HG02759 (cell line): ENCODE data around the gene GPR132.
A peak's percentile ranks its signal among the peaks of the same experiment; 100 is the strongest.
"Not testable (repeated sequence)": the region's sequence is repeated elsewhere in the genome, so short reads cannot be mapped to it uniquely, and the experiment has no call there.

ENCODE experiments used
- ATAC-seq: cut with Tn5 transposase; IDR thresholded peaks from one replicate; pipeline ENCODE4 v1.9.1; 2021; ENCODE audit warnings: mild to moderate bottlenecking, moderate library complexity; ENCODE audit not compliant: unreplicated experiment

The GPR132 gene

DNA sequence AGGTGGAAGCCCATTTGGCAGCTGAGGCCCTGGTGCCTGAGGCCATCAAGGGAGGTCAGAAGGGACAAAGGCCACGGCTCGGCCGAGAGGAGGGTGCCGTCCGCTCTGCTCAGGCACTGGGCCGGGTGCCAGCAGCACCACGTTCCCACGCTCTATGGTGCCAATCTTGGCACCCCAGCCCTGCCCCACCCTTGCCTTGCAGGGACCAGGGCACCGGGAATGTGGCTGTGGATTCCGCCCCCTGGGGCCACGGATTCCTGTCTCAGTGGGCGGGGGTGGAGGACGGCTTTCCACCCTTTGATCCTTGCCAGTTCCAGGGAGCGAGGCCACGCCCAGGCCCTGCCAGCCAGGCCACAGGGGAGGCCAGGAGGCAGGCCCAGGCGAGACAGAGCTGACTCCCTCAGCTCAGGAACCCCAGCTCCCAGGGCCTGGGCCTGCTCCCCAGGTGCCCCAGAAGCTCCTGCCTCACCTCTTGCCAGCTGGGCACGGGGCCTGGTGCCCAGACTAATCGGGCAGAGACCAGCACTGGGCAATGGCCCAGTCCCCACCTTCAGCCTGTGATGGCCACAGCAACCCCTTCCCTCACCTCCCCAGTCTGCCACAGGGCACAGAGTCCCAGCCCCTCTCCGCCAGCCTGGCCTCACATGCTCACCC, 26.4 kb upstream of the GPR132 start:
- no peak for ATAC-seq

DNA sequence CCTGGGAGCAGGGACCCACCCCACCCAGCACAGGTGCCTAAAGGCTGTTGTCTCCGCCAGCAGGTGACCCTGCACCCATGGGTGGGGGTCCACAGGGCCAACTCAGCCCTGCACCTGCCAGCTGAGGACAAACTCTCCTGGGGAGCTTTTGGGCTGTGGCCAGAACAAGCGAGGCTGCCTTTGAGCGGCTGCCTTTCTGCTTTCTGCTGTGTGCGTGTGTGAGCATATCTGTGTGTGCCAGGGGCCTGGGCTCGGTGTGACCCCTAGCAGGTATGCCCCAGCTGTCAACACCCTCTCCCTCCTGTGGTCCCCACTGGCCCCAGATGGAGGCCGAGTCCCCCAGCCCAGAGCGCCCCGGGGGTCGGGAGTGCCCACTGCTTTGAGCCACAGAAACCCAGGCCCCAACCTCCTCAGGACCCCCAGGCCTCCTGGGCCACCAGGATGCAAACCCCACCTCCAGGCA, 25.9 kb upstream of the GPR132 start:
- no peak for ATAC-seq

DNA sequence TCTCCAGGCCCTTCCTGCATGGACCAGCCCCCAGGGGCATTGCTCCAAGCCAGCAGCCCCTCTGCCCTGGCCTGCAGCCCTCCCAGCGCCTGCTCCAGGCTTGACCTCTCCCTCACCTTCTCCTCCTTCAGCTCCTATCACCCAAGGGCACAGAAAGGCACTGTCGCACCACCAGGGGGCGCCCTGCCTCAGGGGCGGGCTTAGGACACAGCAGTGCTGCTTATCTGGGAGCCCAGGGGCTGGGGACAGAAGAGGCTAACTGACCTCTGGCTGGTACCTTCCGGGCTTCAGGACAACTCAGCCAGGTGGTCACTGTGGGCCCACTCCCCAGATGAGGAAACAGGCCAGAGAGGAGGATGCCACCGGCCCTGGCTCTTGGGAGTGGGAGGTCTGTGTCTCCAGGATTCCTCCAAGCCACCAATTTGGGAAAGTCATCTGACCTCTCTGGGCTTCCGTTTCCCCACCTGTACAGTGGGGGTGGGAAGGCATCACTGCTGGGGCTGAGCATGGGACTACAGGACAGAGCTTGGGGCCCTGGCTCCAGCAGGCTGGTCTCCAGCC, 25.3 kb upstream of the GPR132 start:
- ATAC-seq, result no peak

DNA sequence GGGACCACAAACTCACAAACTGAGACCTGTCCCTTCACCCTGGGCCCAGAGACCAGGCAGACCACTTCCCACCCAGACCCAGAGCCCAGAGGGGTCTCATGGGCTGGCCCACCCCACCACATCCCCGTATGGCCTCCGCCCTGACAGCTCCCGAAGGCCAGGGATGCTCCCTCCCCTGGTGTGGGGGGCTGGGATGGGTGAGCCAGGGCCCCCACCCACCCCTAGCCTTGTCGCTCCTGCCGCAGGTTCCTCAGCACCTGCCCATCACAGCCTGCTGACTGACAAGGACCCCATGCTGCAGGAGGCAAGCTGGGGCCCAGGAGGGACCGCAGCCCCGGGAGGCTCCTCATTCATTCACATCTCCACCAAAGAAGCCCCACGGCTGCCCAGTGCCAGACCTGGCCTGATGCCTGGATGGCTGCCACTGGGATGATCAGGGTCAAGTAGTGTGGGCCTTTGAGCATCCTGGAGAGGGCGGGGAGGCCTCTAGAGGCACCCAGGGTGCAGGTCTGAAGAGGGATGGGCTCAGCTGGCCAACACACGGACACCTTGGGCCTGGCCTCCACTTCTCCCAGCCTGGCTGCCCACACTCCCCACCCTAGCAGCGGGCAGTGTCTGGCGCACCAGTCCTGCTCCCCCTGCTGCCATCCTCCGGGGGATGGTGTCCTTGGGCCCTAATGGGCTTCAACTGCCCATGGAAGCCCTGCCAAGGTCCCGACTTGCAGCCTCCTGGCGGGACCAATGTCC, 24.7 kb upstream of the GPR132 start:
- no peak for ATAC-seq

DNA sequence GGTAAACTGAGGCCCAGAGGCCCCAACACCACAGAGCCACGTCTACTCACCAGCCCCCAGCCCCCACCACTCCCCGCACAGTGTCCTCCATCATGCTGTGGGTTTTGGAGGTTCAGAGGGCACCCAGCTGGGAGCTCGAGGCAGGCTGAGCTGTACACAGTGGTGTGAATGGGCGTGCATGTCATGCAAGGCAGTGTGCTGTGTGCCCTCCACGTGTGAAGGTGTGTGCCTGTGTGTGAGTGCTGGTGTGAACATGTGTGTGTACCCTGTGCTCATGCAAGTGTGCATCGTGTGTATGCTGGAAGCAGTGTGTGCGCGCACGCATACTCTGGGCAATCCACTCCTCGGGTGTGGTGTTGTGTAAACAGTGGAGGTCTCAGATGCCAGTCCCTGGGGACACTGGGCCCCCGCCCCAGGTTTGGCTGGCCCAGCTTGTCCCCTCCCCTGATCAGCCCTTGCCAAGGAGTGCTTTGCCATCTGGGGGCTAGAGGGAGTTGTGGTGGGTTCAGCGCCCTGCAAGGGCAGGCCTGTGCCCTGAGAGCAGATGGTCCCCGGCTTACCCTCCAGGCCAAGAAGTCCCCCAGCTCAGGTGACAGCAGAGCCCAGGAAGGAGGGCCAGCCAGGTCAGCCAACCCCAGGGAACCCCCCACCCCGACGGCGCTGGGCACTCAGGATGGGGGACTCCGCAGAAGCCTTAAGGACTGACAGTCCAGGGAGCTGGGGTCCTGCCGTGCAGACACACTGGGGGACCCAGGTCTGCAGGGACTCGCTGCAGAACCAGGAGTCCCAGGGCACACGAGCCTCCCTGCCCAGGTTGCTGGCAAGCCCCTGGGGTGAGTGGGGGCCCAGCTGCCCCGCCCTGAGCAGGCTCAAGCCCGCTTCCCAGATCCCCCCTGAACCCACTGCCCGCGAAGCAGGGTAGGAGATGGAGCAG, 23.8 kb upstream of the GPR132 start:
- ATAC-seq, result no peak

DNA sequence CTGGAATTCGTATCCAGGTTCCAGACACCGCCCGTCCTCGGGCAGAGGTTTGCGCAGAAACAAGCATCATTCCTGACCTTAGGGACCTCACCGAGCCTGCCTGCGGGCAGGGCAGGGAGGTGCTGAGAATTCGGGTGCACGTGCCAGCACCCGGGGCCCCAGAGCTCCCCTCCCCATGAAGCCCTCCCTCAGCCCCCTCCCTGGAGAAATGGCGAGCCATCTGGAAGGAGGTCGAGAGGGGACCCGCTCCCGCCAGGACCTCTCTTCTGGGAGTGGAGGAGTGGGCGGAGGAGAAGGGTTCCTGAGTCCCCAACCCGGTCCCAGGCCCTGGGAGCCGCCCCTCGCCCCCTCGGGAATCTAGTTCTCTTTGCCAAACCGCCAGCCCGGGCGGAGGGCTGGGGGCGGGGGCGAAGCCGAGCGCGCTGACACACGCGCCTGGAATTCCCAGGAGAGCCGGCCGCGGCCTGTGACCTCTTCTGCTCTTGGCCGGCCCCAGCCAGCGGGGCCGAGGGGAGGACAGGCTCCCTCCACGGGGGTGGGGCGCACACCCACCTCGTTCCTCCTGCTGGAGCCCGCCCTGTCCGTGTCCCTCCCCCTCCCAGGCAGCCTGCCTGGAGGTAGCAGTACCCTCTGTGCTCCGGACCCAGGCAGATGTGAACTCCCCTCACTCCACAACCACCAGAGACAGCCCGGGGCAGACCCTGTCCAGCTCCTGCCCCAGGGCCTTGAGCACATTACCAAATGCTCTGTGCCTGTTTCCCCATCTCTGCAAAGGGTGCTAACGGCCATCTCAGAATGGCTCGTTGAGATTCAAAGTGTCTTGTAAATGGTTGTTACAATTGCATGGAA, 23.0 kb upstream of the GPR132 start:
- no peak for ATAC-seq

DNA sequence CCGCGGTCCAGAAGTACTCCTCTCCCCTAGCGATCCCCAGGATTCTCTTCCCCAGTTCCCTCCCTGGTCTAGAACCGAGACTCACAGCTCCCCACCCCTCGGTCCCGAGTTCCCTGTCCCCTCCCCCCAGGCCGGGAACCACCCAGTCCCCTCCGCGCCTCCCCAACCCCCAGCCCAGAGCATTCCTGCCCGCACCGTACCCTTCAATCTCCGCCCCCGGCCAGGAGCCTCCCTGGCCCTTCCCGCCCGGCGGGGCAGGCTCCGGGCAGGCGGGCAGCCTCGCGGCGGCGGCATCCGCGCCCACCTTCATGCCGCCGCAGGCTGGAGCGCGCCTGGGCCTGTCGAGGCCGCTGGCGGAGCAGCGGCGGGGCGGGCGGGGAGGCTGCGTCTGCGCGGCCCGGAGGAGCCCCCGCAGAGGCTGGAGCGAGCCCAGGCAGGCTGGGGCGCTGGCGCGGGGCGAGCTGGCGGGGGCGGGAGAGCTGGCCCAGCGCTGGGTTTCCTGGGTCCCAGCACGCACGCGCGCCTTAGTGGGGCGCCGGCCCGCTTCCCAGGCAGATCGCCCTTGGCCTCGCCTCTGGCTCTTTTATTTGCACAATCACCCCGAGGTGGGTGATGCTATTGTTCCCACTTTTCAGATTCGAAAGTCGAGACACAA, 22.2 kb upstream of the GPR132 start:
- peak; percentile 34 for ATAC-seq

DNA sequence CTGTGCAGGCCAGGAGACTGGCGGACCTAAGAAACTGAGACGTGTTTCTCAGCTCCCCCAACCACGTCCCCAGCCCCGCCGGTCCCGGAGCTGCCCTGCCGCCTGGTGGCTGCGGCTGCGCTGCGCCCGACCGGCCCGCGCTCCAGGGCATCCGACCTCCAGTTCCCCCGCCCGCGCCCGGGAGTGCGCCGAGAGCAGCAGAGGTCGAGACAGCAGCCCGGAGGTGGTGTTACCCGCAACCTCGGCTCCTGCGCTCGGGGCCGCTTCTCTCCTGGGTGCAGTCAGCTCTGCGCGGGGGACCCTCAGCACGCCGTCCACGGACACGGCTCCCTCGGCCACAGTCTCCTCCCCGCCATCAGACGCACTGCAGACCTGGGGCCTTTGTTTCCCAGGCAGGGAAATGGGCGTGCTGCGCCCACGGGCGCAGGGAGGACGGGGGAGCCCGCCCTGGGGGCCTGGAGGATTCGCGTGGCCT, 21.6 kb upstream of the GPR132 start:
- ATAC-seq, result peak; percentile 62

DNA sequence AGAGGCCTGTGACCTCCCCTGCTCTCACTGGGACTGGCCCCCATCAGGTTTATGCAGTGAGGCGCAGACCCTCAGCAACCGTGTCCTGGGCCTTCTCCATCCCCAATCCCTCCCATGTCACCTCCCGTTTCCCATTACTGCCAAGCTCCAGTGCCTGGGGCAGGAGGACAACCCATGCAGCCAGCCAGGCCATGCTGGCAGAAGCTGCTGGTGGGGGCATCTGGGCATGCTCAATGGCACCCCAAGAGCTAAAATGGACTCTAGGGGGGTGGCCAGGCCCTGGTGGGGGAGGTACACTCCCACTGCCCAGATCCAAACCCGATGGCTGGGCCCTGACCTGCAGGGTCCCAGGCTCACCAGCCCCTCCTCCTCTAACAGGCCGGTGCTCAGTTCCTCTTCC, 20.5 kb upstream of the GPR132 start:
- ATAC-seq, result no peak

DNA sequence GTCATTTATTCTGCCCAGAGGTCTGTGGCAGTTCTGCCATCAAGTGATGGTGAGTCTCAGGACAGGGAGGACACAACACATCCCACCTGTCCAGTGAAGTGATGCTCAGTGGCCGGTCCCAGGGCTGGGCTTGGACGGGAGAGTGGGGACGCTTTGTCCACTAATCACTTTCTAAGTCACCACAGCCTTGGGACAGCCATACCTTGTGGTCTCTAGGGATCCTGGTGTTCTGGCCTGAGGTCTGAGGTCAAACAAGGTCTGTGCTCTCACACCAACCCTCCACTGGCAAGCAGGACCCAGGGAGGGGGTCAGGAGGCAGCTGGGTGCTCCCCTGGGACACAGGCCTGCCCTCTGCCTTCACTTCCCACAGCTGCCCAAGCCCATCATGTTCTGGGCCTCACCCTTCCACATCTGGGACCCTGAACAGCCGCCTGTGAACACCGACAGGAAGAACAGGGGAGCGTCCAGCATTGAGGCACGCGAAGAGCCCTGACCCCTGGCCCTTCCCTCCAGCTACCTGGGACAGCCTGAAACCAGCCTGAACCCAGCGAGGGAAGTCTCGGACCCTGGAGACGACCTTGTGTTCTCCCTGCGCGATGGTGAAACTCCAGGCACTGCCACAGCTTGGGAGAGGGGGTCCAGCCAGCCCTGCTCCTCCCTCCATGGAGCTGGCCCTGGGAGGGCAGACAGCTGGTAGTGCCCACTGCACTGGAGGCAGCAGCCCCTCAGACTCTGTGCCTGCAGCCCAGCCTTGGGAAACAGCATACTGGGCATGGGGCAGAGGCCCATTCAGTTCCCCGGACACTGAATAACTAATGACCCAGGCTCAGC, 19.7 kb upstream of the GPR132 start:
- no peak for ATAC-seq

DNA sequence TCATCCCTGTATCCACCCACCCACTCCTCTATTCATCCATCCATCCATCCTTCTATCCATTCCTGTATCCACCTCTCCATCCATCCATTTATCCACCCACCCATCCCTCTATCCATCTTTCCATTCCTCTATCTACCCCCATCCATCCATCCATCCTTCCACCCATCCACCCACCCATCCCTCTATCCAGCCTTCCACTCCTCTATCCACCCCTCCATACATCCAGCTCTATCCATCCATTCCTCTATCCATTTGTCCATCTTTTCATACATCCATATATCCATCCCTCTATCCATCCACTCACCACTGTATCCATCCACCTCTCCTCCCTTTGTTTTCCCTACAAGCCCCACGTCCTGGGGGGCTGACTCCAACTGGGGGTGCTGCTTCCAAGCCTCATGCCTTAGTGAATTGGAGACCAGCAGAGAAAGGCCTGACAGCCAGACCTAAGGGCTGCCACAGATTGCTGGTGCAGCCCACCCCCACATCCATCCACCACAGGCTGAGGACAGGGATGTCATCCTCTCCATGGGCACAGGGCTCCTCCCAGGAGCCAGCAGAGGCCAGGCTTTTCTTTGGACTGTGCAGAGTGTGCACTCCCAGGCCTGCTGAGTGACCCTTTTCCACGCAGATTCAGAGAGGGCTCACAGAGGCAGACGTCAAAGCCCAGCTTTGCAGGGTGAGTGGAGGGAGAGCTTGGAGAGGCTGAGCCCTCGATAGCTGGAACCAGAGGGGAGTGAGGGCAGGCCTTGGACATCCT, 18.9 kb upstream of the GPR132 start:
- ATAC-seq, result no peak

DNA sequence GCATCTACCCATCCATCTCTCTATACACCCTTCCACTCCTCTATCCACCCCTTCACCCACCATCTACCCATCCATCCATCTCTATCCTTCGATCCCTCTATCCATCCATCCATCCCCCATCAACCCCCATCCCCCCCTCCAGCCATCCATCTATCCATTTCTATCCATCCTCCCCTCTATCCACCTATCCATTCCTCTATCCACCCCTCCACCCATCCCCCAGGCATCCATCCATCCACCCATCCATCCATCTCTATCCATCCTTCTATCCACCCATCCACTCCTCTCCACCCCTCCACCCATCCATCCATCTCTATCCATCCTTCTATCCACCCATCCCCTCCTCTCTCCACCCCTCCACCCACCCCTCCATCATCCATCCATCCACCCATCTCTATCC, 17.5 kb upstream of the GPR132 start:
- no peak for ATAC-seq

DNA sequence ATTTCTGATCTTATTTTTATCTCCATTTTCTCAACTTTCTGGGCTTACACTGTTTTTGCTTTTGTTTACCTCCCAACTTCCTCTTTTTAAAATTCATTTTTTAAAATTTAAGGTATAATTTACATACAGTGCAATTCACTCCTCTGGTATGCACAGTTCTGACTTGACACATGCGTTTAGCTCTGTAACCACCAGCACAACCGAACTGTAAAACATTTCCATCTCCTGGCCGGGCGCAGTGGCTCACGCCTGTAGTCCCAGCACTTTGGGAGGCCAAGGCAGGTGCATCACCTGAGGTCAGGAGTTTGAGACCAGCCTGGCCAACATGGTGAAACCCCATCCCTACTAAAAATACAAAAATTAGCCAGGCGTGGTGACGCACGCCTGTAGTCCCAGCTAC, 16.2 kb upstream of the GPR132 start:
- not testable (repeated sequence) for ATAC-seq

DNA sequence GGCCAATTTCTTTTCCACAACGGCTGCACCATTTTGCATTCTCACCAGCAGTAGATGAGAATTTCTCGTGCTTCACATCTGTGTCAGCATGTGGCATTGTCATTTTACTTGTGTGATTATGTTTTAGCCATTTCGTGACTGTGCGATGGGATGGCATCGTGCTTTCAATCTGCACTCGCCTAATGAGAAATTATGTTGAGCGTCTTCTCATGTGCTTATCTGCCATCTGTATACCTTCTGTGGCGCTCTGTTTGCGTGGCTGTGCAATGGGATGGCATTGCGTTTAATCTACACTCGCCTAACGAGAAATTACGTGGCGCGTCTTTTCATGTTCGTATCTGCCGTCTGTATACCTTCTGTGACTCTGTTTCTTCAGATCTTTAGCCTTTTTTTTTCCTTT, 14.9 kb upstream of the GPR132 start:
- ATAC-seq, result no peak

DNA sequence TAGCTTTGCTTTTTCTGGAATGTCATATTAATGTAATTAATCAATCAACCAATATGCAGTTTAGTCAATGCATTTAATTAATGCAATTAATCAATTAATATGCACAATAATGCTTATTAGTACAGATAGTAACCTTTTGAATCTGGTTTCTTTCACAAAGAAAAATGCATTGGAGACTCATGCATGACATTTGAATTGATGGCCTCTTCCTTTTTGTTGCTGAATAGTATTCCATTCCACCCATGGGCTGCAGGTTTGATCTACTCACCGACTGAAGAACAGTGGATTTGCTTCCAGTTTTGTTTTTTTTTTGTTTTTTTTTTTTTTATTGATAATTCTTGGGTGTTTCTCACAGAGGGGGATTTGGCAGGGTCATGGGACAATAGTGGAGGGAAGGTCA, 13.1 kb upstream of the GPR132 start:
- no peak for ATAC-seq

DNA sequence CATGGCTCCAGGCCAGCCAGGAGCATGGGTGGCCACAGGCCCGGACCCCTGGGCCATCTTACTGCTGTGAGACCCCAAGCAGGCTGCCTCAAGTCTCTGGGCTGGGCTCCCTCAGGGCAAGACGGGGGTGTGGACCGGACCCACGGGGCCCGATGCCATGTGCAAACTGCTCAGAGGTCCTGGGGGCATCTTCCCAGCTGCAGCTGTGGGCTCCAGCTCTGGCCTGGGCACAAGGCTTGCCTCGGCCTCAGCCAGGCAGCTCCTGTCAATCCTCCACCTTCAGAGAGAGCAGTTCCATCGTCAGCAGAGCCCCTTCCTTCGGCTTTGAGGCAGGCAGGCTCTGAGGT, 12.4 kb upstream of the GPR132 start:
- no peak for ATAC-seq

DNA sequence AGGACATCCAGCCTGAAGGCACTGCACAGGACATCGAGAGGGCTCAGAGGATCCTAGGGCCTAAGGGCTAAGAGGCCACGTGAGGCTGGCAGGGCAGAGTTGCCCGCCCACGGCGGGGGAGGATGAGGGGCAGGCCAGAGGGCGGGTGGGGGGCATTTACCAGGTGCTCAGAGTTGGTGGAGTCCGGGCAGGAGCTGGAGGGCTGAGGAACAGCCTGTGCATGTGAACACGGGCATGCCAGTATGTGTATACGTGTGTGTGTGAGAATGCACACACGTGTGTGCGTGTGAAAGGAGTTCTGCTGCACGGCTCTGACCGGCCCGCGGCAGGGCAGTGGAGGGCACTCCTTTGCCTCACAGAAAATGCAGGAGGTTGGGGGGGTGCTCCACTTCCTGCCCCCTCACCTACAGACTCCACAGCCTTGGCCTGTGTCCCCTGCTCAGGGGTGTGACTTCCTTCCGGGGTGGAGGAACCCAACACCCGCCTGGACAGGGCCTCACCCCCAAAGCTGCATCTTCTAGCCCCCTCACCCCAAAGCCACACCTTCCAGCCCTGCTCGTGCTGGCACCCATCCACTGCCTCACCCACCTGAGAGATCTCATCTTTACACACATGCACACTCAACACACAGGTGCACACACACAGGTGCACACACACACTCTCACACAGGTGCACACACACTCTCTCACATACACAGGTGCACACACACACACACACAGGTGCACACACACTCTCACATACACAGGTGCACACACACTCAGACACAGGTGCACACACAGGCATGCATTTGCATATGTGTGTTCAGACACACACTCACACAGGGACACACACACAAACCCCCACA, 11.8 kb upstream of the GPR132 start:
- ATAC-seq, result no peak
